IMR-90 (cell line): ENCODE measurements around the gene TSPYL4. TPM values are rescaled to one million over a fixed set of nuclear protein-coding genes. Genes with fewer than 3 reads are reported as not detected.
A peak's percentile ranks its signal among the peaks of the same experiment; 100 is the strongest.

Experiments
- ATAC-seq: fragments of 200-7000 bp; cut with Tn5 transposase; 2 replicates; pipeline ENCODE4 v1.9.1; 2020; ENCODE audit warnings: low read depth, mild to moderate bottlenecking, moderate library complexity
- BruUV-seq: library from RNA; stranded (reverse); fragments of 400-500 nt; replicated peaks from 2 replicates; lab custom pipeline; 2021; lab: Mats Ljungman, UMichigan
- CTCF ChIA-PET: fragments of 300-600 bp; formaldehyde crosslinking; extraction: SDS; loops from one replicate; lab custom pipeline; 2021; ENCODE audit warnings: antibody characterized with exemption; lab: Yijun Ruan, JAX
- POLR2A ChIA-PET: fragments of 300-600 bp; sonication (Branson Sonifier 250); formaldehyde crosslinking; loops from one replicate; lab custom pipeline; 2022; ENCODE audit warnings: antibody characterized with exemption; ENCODE audit not compliant: unreplicated experiment; lab: Charles Lee
- DNase-seq: peaks from one replicate; pipeline ENCODE4 v3.0.0; 2013
- H2AFZ ChIP-seq: replicated peaks from 2 replicates; pipeline ENCODE3; 2013; ENCODE audit warnings: low read length, mild to moderate bottlenecking; ENCODE audit not compliant: poor library complexity
- H2AK5ac ChIP-seq: 2 replicates; pipeline ENCODE4 v1.6.1; 2013; ENCODE audit warnings: low read depth, low read length, inconsistent platforms
- H2AK9ac ChIP-seq: replicated peaks from 2 replicates; pipeline ENCODE3; 2013; ENCODE audit warnings: mild to moderate bottlenecking, low read depth, low read length, moderate library complexity; ENCODE audit not compliant: poor library complexity
- H2BK120ac ChIP-seq: 2 replicates; pipeline ENCODE4 v1.6.1; 2013; ENCODE audit warnings: low read depth, low read length, inconsistent platforms
- H2BK15ac ChIP-seq: 3 replicates; pipeline ENCODE4 v1.6.1; 2013; ENCODE audit warnings: low read depth, low read length, inconsistent platforms
- H2BK20ac ChIP-seq: 2 replicates; pipeline ENCODE4 v1.6.1; 2013; ENCODE audit warnings: low read depth, mild to moderate bottlenecking, inconsistent platforms, low read length, moderate library complexity
- H2BK5ac ChIP-seq: 2 replicates; pipeline ENCODE4 v1.6.1; 2013; ENCODE audit warnings: mild to moderate bottlenecking, low read depth, low read length, inconsistent platforms; ENCODE audit not compliant: poor library complexity, severe bottlenecking
- H3K14ac ChIP-seq: replicated peaks from 2 replicates; pipeline ENCODE4 v1.6.1; 2013; ENCODE audit warnings: low read depth, low read length, inconsistent platforms
- H3K18ac ChIP-seq: 2 replicates; pipeline ENCODE4 v1.6.1; 2013; ENCODE audit warnings: low read depth, low read length, control low read depth
- H3K23ac ChIP-seq: 2 replicates; pipeline ENCODE4 v1.6.1; 2013; ENCODE audit warnings: low read depth, low read length, inconsistent platforms
- H3K27ac ChIP-seq: 2 replicates; pipeline ENCODE4 v1.5.1; 2013; ENCODE audit warnings: mild to moderate bottlenecking, control low read depth, low read length; ENCODE audit not compliant: insufficient read depth
- H3K27me3 ChIP-seq: 2 replicates; pipeline ENCODE4 v1.6.1; 2013; ENCODE audit warnings: low read length; ENCODE audit not compliant: control insufficient read depth, insufficient read depth
- H3K36me3 ChIP-seq: 2 replicates; pipeline ENCODE4 v1.6.1; 2013; ENCODE audit warnings: low read length, mixed read lengths; ENCODE audit not compliant: control insufficient read depth, insufficient read depth
- H3K4ac ChIP-seq: 2 replicates; pipeline ENCODE4 v1.6.1; 2013; ENCODE audit warnings: low read depth, low read length, inconsistent platforms
- H3K4me1 ChIP-seq: 2 replicates; pipeline ENCODE4 v1.6.1; 2013; ENCODE audit warnings: low read length, mixed read lengths; ENCODE audit not compliant: control insufficient read depth, insufficient read depth
- H3K4me2 ChIP-seq: 2 replicates; pipeline ENCODE4 v1.6.1; 2013; ENCODE audit warnings: low read depth, mild to moderate bottlenecking, control low read depth, low read length, moderate library complexity
- H3K4me3 ChIP-seq: 2 replicates; pipeline ENCODE4 v1.5.1; 2013; ENCODE audit warnings: low read depth, mild to moderate bottlenecking, control low read depth, low read length, moderate library complexity; ENCODE audit not compliant: insufficient read depth
- H3K56ac ChIP-seq: 2 replicates; pipeline ENCODE4 v1.6.1; 2013; ENCODE audit warnings: low read length, inconsistent platforms; ENCODE audit not compliant: insufficient read depth; ENCODE audit errors: extremely low read depth
- H3K79me1 ChIP-seq, 2 experiments: 2 replicates each; pipeline ENCODE4 v1.6.1; 2013; ENCODE audit warnings: low read length in 2 of 2, inconsistent platforms in 1 of 2, low read depth in 1 of 2
- H3K9ac ChIP-seq: 2 replicates; pipeline ENCODE4 v1.6.1; 2013; ENCODE audit warnings: low read depth, low read length, control low read depth
- H3K9me1 ChIP-seq: 2 replicates; pipeline ENCODE4 v1.6.1; 2013; ENCODE audit warnings: low read length, inconsistent platforms; ENCODE audit not compliant: insufficient read depth
- H3K9me3 ChIP-seq: 2 replicates; pipeline ENCODE4 v1.6.1; 2013; ENCODE audit warnings: low read length; ENCODE audit not compliant: control insufficient read depth, insufficient read depth
- H4K20me1 ChIP-seq: 2 replicates; pipeline ENCODE4 v1.6.1; 2013; ENCODE audit warnings: low read length, inconsistent platforms; ENCODE audit not compliant: insufficient read depth
- H4K5ac ChIP-seq: 2 replicates; pipeline ENCODE4 v1.6.1; 2013; ENCODE audit warnings: mild to moderate bottlenecking, low read depth, low read length, control low read depth
- H4K8ac ChIP-seq, 2 experiments: 2 replicates each; pipeline ENCODE4 v1.6.1; 2013; ENCODE audit warnings: low read depth in 2 of 2, low read length in 2 of 2, control low read depth in 1 of 2, inconsistent platforms in 1 of 2
- H4K91ac ChIP-seq: 2 replicates; pipeline ENCODE4 v1.6.1; 2013; ENCODE audit warnings: low read depth, low read length, inconsistent platforms; ENCODE audit not compliant: insufficient read depth
- ELK1 ChIP-seq: fragments of 150-350 bp; IDR thresholded peaks from 2 replicates; pipeline ENCODE4 v1.6.1; 2016; ENCODE audit warnings: low read depth, mild to moderate bottlenecking, low read length, moderate library complexity, borderline replicate concordance
- MXI1 ChIP-seq: IDR thresholded peaks from 2 replicates; pipeline ENCODE4 v1.6.1; 2012; ENCODE audit warnings: low read depth, mild to moderate bottlenecking, low read length, moderate library complexity, borderline replicate concordance
- SMC3 ChIP-seq: fragments of 150-350 bp; IDR thresholded peaks from 2 replicates; pipeline ENCODE4 v1.6.1; 2016; ENCODE audit warnings: low read depth, mild to moderate bottlenecking, antibody characterized with exemption, low read length, moderate library complexity
- USF2 ChIP-seq: fragments of 150-350 bp; IDR thresholded peaks from 2 replicates; pipeline ENCODE4 v1.6.1; 2017; ENCODE audit warnings: mild to moderate bottlenecking, antibody characterized with exemption, low read length, low read depth
- WGBS, 2 experiments: methylation state at CpG; one replicate each; pipeline versions ENCODE4 v1.1.5 to v1.1.7; 2013; ENCODE audit warnings: missing lambda C conversion rate in 2 of 2; ENCODE audit not compliant: insufficient read length in 1 of 2; ENCODE audit errors: extremely low coverage in 2 of 2; 5-methylcytosine and 5-hydroxymethylcytosine counted together
- dilution Hi-C: fragments of 300-500 bp; cut with HindIII; formaldehyde crosslinking; loops from one replicate; pipeline ENCODE4 v1.14.3; 2018; ENCODE audit warnings: low sequenced_read_pairs; ENCODE audit not compliant: unreplicated experiment
- in situ Hi-C: fragments of 300-500 bp; cut with MboI; formaldehyde crosslinking; loops from 3 replicates; pipeline ENCODE4 v1.14.3; 2019; ENCODE audit warnings: low sequenced_read_pairs, inconsistent platforms, mixed read lengths
- intact Hi-C: fragments of 100-400 bp; cut with micrococcal nuclease; formaldehyde crosslinking; loops from 2 replicates; pipeline ENCODE4 v1.10.0; 2022
- polyA plus RNA-seq, 3 experiments: library from polyadenylated mRNA; depleted of rRNA; stranded (reverse); fragments of >200 nt; gene quantifications; 2 replicates each; pipeline ENCODE4 v1.2.3, GENCODE V29; 2012; ENCODE audit warnings: low replicate concordance in 1 of 3
- total RNA-seq: library from RNA; depleted of rRNA; stranded (reverse); fragments of >200 nt; gene quantifications from 2 replicates; pipeline ENCODE4 v1.2.3, GENCODE V29; 2012

The TSPYL4 gene
- total and polyA plus RNA-seq, 2 of the 4 experiments (the other 2 are of a cell fraction), result 22.0 to 29.9 TPM

GRCh38 chr6:116210316-116210715, 43.6 kb downstream of the TSPYL4 start:
- intact Hi-C loops (no loop called here), dilution Hi-C loops (no loop called here), in situ Hi-C loops (no loop called here)
- H3K9ac ChIP-seq, result no peak overlapping the region
- 74% methylated on average over 3 of the region's 5 CpGs; no CpG with 5 or more reads in 1 of the 2 experiments for WGBS, 2 experiments
- no peak overlapping the region for H2AK9ac ChIP-seq
- H2BK20ac ChIP-seq, result no peak overlapping the region
- H3K4ac ChIP-seq, result no peak overlapping the region
- ChIA-PET POLR2A (no interaction called here), CTCF (no interaction called here)
- no peaks in the 10 kb centered on the region for H3K79me1 ChIP-seq
- no peaks in the 10 kb centered on the region for H4K20me1 ChIP-seq
- BruUV-seq, result no TSS peak
- no peak overlapping the region for H3K23ac ChIP-seq
- H3K27me3 ChIP-seq, result no peaks in the 10 kb centered on the region
- no peak overlapping the region for H4K8ac ChIP-seq
- no peak overlapping the region for H4K91ac ChIP-seq
- H2AK5ac ChIP-seq, result no peak overlapping the region
- H3K9me3 ChIP-seq, result no peaks in the 10 kb centered on the region
- H2BK5ac ChIP-seq, result no peak overlapping the region
- H2BK120ac ChIP-seq, result no peak overlapping the region
- no peak overlapping the region for H3K4me2 ChIP-seq
- ATAC-seq (no peak), DNase-seq (no peak)
- H3K4me3 ChIP-seq, result no peak overlapping the region
- H2BK15ac ChIP-seq, result no peak overlapping the region
- H3K56ac ChIP-seq, result no peak overlapping the region
- no peak overlapping the region for H2AFZ ChIP-seq
- no peak overlapping the region for H3K27ac ChIP-seq
- H3K18ac ChIP-seq, result no peak overlapping the region
- no peak for TF ChIP-seq USF2
- TF ChIP-seq MXI1, result no peak
- no peak for TF ChIP-seq SMC3
- no peak for TF ChIP-seq ELK1
- H3K14ac ChIP-seq, result 0 out of 2 replicates have a peak overlapping the region, but pooled peaks have one; percentile 29
- H3K36me3 ChIP-seq, result no peaks in the 10 kb centered on the region
- no peak overlapping the region for H4K5ac ChIP-seq
- peaks cover 7% of the 10 kb centered on the region for H3K4me1 ChIP-seq
- peaks cover 3% of the 10 kb centered on the region; the same call in 1 of the 2 replicates for H3K9me1 ChIP-seq
